GM21515 (cell line): Measurements from ENCODE around the gene YARS1.

Experiments used
- ATAC-seq: cut with Tn5 transposase; IDR thresholded peaks from one replicate; pipeline ENCODE4 v1.9.1; 2021; ENCODE audit not compliant: unreplicated experiment

YARS1 gene

GRCh38 chr1:32782086-32782485, 35.1 kb downstream of the YARS1 start:
- no peak for ATAC-seq

GRCh38 chr1:32780628-32781234, 36.4 kb downstream of the YARS1 start:
- ATAC-seq = no peak

GRCh38 chr1:32780005-32780404, 37.2 kb downstream of the YARS1 start:
- no peak for ATAC-seq

- no peak for ATAC-seq
Measured at GRCh38 chr1:32779242-32779641, 37.9 kb downstream of the YARS1 start.

GRCh38 chr1:32775640-32776337, 41.4 kb downstream of the YARS1 start:
- no peak for ATAC-seq

GRCh38 chr1:32774950-32775634, 42.1 kb downstream of the YARS1 start:
- no peak for ATAC-seq

GRCh38 chr1:32774464-32774808, 42.7 kb downstream of the YARS1 start:
- no peak for ATAC-seq

- ATAC-seq = no peak
Measured at GRCh38 chr1:32773764-32774463, 43.2 kb downstream of the YARS1 start.

GRCh38 chr1:32773018-32773763, 44.0 kb downstream of the YARS1 start:
- no peak for ATAC-seq

GRCh38 chr1:32772281-32773017, 44.7 kb downstream of the YARS1 start:
- no peak for ATAC-seq

- no peak for ATAC-seq
Measured at GRCh38 chr1:32771561-32772280, 45.4 kb downstream of the YARS1 start.

- ATAC-seq = no peak
Measured at GRCh38 chr1:32770741-32771548, 46.2 kb downstream of the YARS1 start.

- no peak for ATAC-seq
Measured at GRCh38 chr1:32770221-32770731, 46.9 kb downstream of the YARS1 start.

- no peak for ATAC-seq
Measured at GRCh38 chr1:32769524-32770220, 47.5 kb downstream of the YARS1 start.

GRCh38 chr1:32768110-32768850, 48.9 kb downstream of the YARS1 start:
- no peak for ATAC-seq

- no peak for ATAC-seq
Measured at GRCh38 chr1:32767641-32768040, 49.5 kb downstream of the YARS1 start.

- no peak for ATAC-seq
Measured at GRCh38 chr1:32767156-32767555, 50.0 kb downstream of the YARS1 start.
